GM19193 (cell line): ENCODE data around the gene VASN.

Source experiments
- POLR2A ChIP-seq: IDR thresholded peaks from 4 replicates; pipeline ENCODE4 v1.6.1; 2011; ENCODE audit not compliant: insufficient read depth, insufficient read length; ENCODE audit errors: extremely low read depth

The VASN gene

GRCh38 chr16:4359914-4360313, 11.7 kb upstream of the VASN start:
- TF ChIP-seq POLR2A = no peak

DNA sequence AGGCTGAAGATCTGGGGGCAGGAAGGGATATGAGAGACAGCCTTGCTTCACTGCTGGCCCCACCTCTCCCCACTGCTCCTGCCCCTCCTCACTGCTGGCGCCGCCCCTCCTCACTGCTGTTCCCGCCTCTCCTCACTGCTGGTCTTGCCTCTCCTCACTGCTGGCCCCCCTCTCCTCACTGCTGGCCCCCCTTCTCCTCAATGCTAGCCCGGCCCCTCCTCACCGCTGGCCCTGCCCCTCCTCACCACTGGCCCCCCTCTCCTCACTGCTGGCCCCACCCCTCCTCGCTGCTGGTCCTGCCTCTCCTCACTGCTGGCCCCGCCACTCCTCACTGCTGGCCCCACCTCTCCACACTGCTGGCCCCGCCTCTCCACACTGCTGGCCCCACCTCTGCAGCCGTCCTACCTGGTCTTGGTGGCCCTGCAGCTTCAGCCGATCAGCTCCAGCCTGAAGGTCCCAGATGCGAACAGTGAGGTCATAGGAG, 11.1 kb upstream of the VASN start:
- TF ChIP-seq POLR2A = no peak

DNA sequence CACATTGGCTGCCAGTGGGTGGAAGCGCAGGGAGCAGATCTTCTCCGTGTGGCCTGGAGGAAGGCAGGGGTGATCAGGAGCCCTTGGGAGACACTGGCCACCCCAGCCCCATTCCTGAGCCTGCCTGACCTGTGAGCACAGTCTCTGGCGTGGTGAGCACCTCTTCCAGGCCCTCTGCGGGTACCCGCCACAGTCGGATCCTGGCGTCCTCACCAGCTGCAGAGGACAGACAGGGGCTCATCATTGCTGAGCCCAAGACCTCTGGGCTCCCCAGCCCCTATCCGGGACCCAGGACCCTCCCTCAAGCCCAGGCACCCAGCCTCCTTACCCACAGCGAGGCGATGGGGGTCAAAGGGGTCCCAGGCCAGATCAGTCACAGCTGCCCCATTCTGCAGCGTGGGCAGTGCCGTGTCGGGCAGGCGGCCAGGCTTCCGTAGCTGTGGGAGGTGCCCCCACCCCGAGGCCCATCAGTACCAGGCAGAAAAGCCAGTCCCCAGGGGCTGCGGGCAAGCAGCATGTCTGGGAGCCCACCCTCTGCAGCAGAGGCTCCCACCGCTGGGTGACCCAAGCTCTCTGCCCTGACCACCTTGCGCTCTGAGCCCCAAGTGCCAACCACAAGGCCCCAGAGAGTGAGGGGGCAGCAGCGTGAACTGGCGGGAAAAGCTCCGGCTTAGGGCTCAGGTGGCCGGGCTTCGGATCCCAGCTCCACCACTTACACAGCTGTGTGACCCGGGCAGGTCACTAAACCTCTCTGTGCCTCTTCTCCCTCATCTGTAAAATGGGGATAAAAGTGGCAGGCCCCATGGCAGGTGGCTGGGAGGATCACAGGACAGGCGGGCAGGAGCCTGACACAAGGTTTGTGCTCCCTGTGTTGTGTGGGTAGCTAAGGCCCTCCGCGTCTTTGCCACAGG, 10.4 kb upstream of the VASN start:
- TF ChIP-seq POLR2A = no peak

DNA sequence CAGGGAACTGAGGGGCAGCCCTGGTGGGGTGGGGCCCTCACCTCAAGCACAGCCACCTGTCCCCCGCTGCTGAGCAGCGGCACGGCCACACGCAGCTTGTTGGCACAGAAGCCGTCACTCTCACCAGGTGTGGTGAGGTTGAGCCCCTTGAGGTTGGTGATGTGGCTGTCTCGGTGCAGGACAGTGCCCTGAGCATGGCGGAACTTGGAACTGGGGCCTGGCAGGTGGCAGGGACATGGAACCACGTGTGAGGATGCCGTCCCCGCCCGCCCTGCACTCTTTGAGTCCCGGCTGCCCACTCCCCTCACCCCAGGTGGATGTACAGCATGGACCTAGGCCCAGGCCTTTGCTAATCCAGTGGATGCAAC, 9.7 kb upstream of the VASN start:
- TF ChIP-seq POLR2A = no peak

GRCh38 chr16:4362476-4363135, 9.0 kb upstream of the VASN start:
- no peak for TF ChIP-seq POLR2A

DNA sequence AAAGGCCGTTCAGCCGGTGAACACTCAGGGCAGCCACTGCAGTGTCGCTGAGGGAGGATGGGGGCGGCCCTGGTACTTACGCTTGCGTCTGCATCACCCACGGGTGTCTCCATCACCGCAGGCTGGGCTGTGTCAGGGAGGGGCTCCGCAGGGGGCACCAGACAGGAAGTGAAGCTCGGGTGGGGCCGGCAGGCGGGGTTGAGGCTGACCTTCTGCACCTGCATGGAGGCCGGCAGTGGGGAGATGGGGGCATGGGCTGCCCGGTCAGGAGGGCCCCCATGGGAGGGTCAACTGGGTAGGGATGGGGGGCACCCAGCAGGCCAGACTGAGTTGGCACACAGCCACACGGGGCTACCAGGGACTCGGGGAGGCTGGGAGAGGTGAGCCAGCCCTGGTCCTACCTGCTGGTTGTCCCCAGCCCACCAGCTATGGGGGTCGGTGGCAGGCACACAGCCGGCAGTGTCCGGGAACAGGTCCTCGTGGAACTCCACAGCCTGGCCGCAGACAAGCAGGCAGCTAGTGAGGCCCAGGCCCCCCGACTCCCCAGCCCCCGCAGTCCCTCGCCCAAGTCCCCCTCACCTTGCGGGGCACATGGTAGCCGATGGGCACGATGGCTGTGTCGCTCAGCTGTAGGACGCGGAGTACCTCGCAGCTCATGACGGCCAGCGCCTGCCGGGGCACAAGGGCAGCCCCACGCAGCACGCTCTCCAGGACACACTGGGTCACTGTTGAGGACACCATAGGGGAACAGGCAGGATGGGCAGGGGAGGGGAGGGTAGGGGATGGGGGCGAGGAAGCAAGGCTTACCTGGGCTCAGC, 7.2 kb upstream of the VASN start:
- no peak for TF ChIP-seq POLR2A

GRCh38 chr16:4365014-4365406, 6.6 kb upstream of the VASN start:
- TF ChIP-seq POLR2A = no peak

GRCh38 chr16:4365615-4366014, 6.0 kb upstream of the VASN start:
- no peak for TF ChIP-seq POLR2A

GRCh38 chr16:4366016-4366415, 5.6 kb upstream of the VASN start:
- no peak for TF ChIP-seq POLR2A

- no peak for TF ChIP-seq POLR2A
These were observed 4.2 kb upstream of the VASN start for GRCh38 chr16:4367393-4367856.

- TF ChIP-seq POLR2A = no peak
These were observed 2.5 kb upstream of the VASN start for GRCh38 chr16:4369007-4369733.

- no peak for TF ChIP-seq POLR2A
These were observed 1.5 kb upstream of the VASN start for GRCh38 chr16:4370151-4370550.

DNA sequence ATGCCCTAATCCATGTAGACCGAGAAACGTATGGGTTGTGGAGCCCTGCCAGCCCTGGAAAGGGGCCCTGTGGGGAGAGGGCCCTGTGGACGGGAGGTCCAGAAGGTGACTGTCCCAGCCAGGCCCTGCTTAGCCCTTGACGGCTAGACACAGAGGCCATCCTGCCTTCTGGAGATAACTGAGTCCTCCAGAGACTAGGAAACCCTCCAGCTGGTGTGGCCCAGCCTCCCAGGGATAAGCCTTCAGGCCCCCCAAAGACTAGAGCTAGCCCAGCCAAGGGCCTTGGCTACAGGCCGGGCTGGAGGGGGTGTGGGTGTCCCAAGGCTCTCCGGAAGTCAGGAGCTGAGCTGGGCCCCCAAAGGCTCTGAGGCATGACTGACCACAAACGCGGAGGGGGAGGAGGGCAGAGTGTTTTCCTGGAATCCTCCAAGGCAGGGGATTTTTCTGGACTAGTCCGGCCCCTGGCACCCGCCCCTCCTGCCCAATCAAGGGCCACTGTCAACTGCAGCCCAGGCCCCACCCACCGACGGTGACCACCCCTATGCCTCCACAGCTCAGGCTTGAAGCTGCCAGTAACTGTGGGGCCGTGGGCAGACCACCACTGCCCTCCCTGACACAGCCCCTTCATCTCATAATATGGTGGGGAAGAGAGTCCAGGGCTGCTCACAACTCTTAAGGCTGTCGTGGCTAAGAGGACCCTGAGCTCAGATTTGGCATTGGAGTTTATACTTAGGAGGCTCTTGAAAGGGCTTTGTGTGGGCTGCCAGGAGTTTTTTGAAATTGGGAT, 885 bp upstream of the VASN start:
- no peak for TF ChIP-seq POLR2A
